Cardiac septum (tissue), 1 donor: ENCODE measurements around the gene YJEFN3. TPM values are rescaled to one million over a fixed set of nuclear protein-coding genes. Genes with fewer than 3 reads are reported as not detected.

ENCODE experiments used
- DNase-seq: peaks from one replicate; pipeline ENCODE4 v3.0.0-alpha.2; 2020; ENCODE audit warnings: low spot score
- intact Hi-C: fragments of 100-400 bp; cut with DNase I; formaldehyde crosslinking; loops from one replicate; pipeline ENCODE4 v1.14.0; 2022
- long read RNA-seq: library from polyadenylated mRNA; unstranded; transcript quantifications from one replicate; pipeline ENCODE4 v2.0.0, GENCODE V29; 2021
- total RNA-seq: library from RNA; stranded (reverse); fragmentation: NEBNext Ultra II Directional; extraction: Animal tissue kit (Norgen Biotek cat#: 25700); gene quantifications from one replicate; pipeline ENCODE4 v1.2.1, GENCODE V29; 2021
- donor health status: DM: no; HTN: no; CAD: no.

Gene YJEFN3
- total RNA-seq, result 6.7 TPM
- long read RNA-seq, partial matches to known transcripts, result 3 of 7 reads
- long read RNA-seq, other reads (novel, unspliced or antisense), result 4 of 7 reads

GRCh38 chr19:19528721-19529490, at the start of gene YJEFN3:
Gene YJEFN3 (plus strand): TSS chr19:19528911. CDS start chr19:19528933, 22 bp downstream.
- no peak for DNase-seq
- intact Hi-C loops, result no loop called here

- intact Hi-C loops, result no loop called here
Measured at GRCh38 chr19:19480688-19481087, 48.0 kb upstream of the YJEFN3 start.

DNA sequence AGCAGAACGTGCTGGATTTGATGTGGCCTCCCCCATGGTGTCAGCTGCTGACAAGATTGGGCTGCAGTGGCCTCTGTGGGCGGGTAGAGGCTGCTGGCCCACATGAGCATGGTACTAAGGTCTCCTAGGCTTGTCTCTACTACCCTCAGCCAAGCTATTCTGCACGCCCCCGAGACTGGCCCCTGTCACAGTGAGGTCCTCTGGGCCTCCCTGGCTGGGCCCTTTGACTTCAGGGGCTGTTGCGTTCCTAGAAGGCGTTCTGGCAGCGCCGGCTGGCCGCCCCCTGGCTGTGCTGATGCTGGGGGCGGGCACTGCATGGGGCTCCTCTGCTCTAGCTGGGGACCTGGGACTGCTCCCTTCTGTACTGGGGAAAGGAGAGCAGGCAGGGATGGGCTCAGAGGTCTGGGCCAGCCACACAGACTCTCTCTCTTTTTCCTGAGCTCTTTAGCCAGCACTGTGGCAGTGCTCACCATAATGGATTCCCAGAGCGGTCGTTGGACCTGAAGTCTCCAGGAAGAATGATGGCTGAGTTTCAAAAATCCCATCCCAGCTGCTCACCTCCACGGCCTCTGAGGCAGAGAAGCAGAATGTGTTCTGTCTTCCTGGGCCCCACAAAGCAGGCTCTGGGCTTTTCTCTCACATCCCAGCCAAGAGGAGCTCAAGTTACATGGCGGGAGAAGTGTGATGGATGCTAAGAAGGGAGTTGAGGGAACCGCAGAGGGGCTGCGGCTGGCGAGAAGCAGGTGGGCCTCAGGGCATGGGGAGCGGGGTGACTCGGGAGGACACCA, 45.7 kb upstream of the YJEFN3 start:
- intact Hi-C loops, result no loop called here
- no peak for DNase-seq

More at GRCh38 chr19:19480688-19481087, 48.0 kb upstream of the YJEFN3 start:
- DNase-seq, result no peak

GRCh38 chr19:19485161-19485997, 43.3 kb upstream of the YJEFN3 start:
- intact Hi-C loops, result no loop called here
- no peak for DNase-seq

DNA sequence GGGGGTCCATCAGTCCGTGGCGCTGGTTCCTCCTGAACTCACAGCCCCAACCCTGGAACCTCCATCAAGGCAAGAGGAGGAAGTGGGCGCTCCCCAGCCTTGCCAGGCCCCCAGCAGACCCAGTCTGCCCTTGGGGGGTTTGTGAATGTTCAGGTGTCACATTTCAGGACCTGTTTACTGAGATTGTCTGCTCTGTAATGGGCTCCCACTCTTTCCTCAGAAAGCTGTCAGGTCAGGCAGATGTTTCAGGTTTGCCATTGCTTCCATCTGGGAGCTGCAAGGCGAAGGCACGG, 42.8 kb upstream of the YJEFN3 start:
- DNase-seq, result no peak
- intact Hi-C loops, result no loop called here

- intact Hi-C loops, result no loop called here
- DNase-seq, result no peak
Measured at GRCh38 chr19:19486343-19487076, 42.2 kb upstream of the YJEFN3 start.

DNA sequence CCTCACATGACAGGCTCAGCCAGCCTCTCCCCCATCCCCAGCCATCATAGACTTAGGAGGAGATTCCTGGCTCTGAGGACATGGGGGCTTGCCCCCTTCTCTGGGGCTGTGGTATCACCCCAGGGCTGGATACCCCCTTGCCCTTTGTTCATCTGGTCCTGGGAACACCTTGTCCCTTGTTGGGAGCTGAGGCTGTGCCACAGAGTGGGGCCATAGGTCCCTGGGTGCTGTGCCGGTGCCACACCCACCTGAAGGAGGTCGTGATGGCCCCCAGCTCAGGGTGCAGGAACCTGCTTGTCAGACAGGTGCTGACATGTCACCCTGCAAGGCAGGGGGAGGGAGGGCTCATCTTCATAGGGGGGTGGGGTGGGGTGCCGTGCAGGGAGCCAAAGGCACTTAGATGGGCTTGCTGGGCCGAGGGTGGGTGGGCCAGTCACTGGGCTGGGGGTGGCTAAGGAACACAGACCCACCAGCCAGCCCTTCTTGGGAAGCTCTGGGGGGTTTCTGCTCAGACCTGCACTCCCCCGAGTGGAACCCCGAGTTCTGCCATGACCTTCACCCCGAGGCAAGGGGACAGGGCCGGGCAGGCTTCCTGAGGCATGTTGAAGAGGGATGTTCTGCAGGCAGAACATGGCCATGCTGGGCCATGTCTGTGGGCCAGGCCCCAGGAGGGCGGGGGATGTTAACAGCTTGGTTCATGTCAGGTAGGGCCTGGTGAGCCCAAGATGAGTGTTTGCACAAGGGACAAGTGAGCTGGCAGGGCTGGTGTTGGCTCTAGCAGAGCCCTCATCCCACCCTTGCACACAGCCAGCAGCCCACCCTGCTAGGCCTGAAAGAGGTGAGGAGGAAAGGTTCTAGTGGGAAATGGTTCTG, 41.4 kb upstream of the YJEFN3 start:
- intact Hi-C loops, result no loop called here
- no peak for DNase-seq

DNA sequence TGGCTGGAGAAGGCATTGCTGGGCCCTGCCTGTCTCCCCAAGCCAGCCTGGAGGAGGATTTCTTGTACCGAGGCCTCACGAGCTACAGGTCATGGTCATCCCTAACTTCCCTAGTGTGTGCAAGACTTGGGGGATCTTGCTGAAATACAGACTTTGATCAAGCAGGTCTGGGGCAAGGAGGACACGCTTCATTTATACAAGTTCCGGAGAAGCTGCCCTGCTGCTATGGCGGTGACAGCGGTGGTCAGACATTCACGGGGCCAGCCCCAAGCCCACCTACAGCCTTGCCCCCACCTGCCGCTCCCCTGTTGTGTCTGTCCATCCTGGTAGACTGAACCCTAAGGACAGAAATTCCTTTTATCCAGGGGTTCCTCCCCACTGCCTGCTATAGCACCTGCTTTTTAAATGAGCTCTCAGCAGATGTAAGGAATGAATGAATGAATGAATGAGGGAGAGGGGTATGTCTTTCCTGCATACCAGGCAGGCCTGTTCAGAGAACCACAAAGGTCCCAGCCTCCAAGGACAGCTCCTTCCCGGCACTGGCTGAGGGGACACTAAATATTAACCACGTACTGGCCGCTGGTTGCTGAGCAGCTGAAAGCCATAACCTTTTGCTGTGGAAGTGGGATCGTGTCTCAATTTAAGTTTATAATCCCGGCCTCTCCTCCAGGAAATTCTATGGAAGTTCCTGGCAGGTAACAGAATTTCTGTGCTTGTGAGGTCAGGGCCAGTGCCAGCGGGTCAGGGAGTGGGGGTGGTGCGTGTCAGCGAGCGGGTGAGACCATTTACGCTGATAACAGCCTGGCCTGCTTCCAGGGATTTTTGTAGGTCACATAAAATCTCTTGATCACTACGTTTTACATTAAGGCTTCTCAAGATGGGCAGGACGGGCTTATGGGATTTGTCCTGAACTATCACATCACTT, 40.5 kb upstream of the YJEFN3 start:
- intact Hi-C loops, result no loop called here

GRCh38 chr19:19488875-19489690, 39.6 kb upstream of the YJEFN3 start:
- intact Hi-C loops, result loop anchor here (1.0 kb wide), 2 partner anchors 84 to 122 kb away; partner anchors contain the start of gene GATAD2A
- peak; percentile 83 for DNase-seq

More for the DNA sequence above, 40.5 kb upstream of the YJEFN3 start:
- DNase-seq, result no peak

- DNase-seq, result no peak
- intact Hi-C loops, result loop anchor here (1.0 kb wide), 2 partner anchors 85 to 123 kb away; partner anchors contain the start of gene GATAD2A
Measured at GRCh38 chr19:19489804-19490204, 38.9 kb upstream of the YJEFN3 start.

DNA sequence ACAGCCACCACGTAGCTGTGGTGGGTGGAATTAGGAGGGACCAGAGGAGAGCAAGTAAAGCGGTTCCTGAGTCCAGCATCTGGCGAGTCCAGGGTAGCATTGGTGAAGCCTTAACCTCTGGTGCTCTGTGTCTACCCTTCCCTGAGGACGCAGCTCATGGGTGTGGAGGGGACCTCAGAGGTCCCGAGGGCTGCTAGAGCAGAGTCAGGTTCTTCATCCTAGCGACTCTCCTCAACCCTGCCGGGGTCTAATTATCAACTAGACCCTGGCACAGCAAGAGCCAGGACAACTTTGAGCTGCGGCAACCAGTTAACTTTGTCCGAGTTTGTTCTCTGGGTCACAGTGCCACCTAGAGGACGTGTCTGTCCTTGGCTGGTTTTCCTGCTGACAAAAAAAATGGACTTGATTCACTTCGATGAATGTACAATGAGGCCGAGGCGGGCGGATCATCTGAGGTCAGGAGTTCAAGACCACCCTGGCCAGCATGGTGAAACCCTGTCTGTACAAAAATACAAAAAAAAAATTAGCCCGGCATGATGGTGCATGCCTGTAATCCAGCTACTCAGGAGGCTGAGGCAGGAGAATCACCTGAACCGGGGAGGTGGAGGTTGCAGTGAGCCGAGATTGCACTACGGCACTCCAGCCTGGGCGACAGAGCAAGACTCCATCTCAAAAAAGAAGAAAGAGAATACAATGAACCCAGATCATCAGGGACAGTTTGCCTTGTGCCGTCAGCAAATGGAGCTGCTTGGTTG, 38.3 kb upstream of the YJEFN3 start:
- intact Hi-C loops, result no loop called here
- DNase-seq, result peak; percentile 86

DNA sequence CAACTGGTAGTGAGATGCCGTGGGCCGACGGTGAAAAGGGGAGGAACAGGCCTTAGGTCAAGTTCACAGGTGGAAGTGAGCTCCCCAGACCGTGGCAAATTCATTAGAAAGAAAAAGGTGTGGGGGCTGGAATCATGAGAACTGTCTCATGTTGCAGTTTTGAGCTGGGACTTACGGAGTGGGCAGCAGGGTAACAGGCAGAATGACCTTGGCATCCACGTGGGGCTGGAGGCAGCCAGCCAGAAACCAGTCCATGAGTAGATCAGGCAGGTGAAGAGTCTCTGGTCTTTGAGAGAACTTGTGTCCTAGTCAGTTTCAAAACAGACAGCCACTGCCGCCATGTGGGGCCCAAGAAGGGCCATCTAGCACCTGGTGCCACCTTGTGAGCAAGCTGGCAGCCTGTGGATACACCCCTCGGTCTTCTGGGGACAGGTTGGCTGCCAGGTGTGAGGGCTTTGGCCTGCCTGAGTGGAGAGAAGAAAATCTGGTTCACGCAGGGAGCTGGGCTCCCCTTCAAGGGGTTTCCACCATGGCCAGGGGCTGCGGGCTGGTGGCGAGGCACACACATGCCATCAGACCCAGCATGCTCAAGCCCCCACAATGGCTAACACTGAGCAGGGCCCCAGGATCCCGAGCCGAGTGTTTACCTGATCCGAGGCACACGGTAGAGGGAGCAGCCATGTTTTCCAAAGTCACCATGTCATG, 37.2 kb upstream of the YJEFN3 start:
- DNase-seq, result no peak
- intact Hi-C loops, result no loop called here

- intact Hi-C loops, result no loop called here
- DNase-seq, result no peak
Measured at GRCh38 chr19:19492026-19492610, 36.6 kb upstream of the YJEFN3 start.

DNA sequence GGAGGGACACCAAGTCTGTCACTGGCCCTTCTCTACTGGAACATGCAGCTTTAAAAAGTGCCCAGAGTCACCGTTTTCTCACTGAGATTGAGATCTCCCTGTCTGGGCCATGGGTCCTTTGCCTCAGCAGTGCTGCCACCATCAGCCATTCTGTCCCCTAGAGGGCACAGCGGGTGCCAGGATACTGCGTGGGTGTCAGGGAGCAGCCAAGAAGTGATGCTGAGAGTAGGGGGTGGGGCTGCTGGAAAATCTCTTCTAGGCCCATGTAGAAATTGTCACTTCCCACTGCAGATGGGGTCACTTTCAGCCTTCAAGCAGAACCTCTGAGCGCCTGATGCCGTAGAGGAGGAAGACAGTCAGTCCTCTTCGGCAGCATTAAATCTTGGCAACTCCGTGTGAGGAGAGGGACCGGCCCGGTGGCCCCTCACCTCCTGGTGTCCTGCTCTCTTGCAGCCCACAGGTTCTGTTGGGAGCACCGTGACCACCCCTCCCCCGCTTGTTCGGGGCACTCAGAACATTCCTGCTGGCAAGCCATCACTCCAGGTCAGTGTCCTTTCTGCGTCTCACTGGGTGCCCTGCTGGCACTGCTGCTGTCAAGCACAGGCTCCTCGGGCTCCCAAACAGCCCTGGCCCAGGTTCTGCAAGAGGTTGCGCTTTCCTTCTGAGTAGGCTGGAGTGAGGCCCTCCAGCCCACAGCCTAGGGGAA, 34.7 kb upstream of the YJEFN3 start:
- DNase-seq, result no peak
- intact Hi-C loops, result no loop called here
